Heart left ventricle (tissue), 16 donors: ENCODE measurements around the gene TNFRSF14. TPM values are rescaled to one million over a fixed set of nuclear protein-coding genes. Genes with fewer than 3 reads are reported as not detected.

ENCODE experiments used
- ATAC-seq, 4 donors: fragments of 200-7000 bp; cut with Tn5 transposase; one replicate each; pipeline ENCODE4 v1.9.1; 2020 to 2022; ENCODE audit warnings: moderate library complexity in 4 of 4, mild to moderate bottlenecking in 3 of 4, moderate number of reproducible peaks in 1 of 4
- DNase-seq, 5 donors: peaks; one replicate each; pipeline ENCODE4 v3.0.0-alpha.2; 2020
- H3K27ac ChIP-seq, 12 donors: fragments of 200-600 bp; sonication (generic) in 4 of 12; one replicate each; pipeline versions ENCODE4 v1.5.0 to v1.8.0; 2016 to 2022; ENCODE audit warnings: mild to moderate bottlenecking in 2 of 12
- H3K27me3 ChIP-seq, 9 donors: fragments of 200-600 bp; sonication (generic) in 2 of 9; one replicate each; pipeline versions ENCODE4 v1.5.1 to v1.8.0; 2016 to 2022; ENCODE audit warnings: mild to moderate bottlenecking in 3 of 9
- H3K36me3 ChIP-seq, 9 donors: fragments of 200-600 bp; sonication (generic) in 2 of 9; one replicate each; pipeline versions ENCODE4 v1.5.0 to v1.8.0; 2018 to 2022; ENCODE audit warnings: mild to moderate bottlenecking in 2 of 9
- H3K4me1 ChIP-seq, 12 donors: fragments of 200-600 bp; sonication (generic) in 4 of 12; one replicate each; pipeline versions ENCODE4 v1.5.0 to v1.8.0; 2016 to 2022; ENCODE audit warnings: mild to moderate bottlenecking in 3 of 12
- H3K4me3 ChIP-seq, 12 donors: fragments of 200-600 bp; sonication (generic) in 4 of 12; one replicate each; pipeline versions ENCODE4 v1.5.0 to v1.8.0; 2017 to 2022; ENCODE audit warnings: mild to moderate bottlenecking in 9 of 12, moderate library complexity in 4 of 12
- H3K9me3 ChIP-seq, 12 donors: fragments of 200-600 bp; sonication (generic) in 4 of 12; one replicate each; pipeline versions ENCODE4 v1.5.0 to v1.8.0; 2016 to 2022; ENCODE audit warnings: mild to moderate bottlenecking in 1 of 12
- POLR2A ChIP-seq, 2 donors: fragments of 450-650 bp; IDR thresholded peaks; one replicate each; pipeline ENCODE4 v1.6.1; 2017; ENCODE audit warnings: antibody characterized with exemption in 2 of 2, mild to moderate bottlenecking in 2 of 2, moderate library complexity in 2 of 2
- WGBS, 4 donors: extraction: QIAGEN DNeasy Blood & Tissue Kit in 2 of 4; methylation state at CpG; one replicate each; pipeline versions ENCODE4 v1.1.5 to v1.1.7; 2013 to 2018; 5-methylcytosine and 5-hydroxymethylcytosine counted together
- intact Hi-C, 10 donors: fragments of 100-400 bp; cut with DNase I; formaldehyde crosslinking; loops; one replicate each; pipeline versions ENCODE4 v1.11.1 to v1.14.2; 2022
- polyA plus RNA-seq, 2 donors: library from polyadenylated mRNA; stranded (reverse); fragments of 200-250 nt; gene quantifications; one replicate each; pipeline ENCODE4 v1.2.3, GENCODE V29; 2013
- total RNA-seq, 9 donors: library from RNA; depleted of rRNA in 2 of 9; stranded (reverse); fragments of >200 nt in 2 of 9; fragmentation: NEBNext Ultra II Directional in 3 of 9; extraction: Animal tissue kit (Norgen Biotek cat#: 25700) in 3 of 9; gene quantifications; one replicate each; pipeline versions ENCODE4 v1.1.0 to v1.2.4, GENCODE V29; 2016 to 2023
- TF ChIP-seq, protein P1 (sequence below), 12 donors: fragments of 200-600 bp; sonication (generic) in 4 of 12; IDR thresholded peaks; one replicate each; pipeline versions ENCODE4 v1.5.0 to v1.8.0; 2018 to 2022; ENCODE audit warnings: antibody characterized with exemption in 12 of 12, mild to moderate bottlenecking in 5 of 12
- donor health status: ischemic (EF 13 %, LVEDD 7.1; RV severe dilation, severe dysfunction).
- donor health status: healthy with polysubstance abuse.
- donor health status: DM: no; HTN: yes; CAD: no.
- donor health status: DM: no; HTN: no; CAD: no.
- donor health status: ischemic (EF 25% LVEDD 6.9; RV normal size, moderate dysfunction).
- donor health status: ischemic (EF 25% LVEDD 5.7; RV mildly dilated, moderate dysfunction).
- donor health status: healthy.
- donor health status: DM: yes; HTN: yes; CAD: no.
- donor health status: ischemic (EF 35%, LVEDD 5.7; RV mildly dilated, moderate dysfunction).
- donor health status: nonischemic (EF 11% LVEDD 7.7; RV severe dilation, severe dysfunction).
- donor health status: DM: yes; HTN: yes; CAD: no.
- donor health status: PGD.
- donor health status: ischemic (EF 29% LVEDD 5.4; RV normal size, mild dysfunction).
- donor health status: nonischemic (EF 23%, LVEDD 6.1; RV moderate dilation, normal function).

TNFRSF14 gene
- total and polyA plus RNA-seq, 11 donors = 7.8 to 70.8 (median 14.3) TPM

DNA sequence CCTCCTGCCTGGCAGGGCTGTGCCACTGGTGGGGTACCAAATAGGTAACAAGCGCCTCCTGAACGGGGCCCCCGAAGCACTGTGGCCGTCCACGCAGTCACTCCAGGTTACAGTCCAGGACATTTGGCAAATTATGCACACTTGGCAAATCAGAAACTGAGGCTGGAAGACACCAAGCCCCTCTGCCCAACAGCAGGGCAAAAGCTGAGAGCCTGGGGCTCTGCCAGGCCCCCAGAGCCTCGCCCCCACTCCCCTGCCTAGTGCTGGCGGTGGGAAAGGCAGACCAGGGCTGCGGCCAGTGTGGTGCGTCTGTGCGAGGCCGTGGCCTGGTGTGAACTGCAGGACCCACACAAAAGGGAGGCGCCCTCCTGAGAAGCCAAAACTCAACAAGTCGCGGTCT lies 39.2 kb upstream of the TNFRSF14 start:
- TF ChIP-seq POLR2A (IDR thresholded peaks at IDR 0.05) = no peak
- TF ChIP-seq, protein P1, sequence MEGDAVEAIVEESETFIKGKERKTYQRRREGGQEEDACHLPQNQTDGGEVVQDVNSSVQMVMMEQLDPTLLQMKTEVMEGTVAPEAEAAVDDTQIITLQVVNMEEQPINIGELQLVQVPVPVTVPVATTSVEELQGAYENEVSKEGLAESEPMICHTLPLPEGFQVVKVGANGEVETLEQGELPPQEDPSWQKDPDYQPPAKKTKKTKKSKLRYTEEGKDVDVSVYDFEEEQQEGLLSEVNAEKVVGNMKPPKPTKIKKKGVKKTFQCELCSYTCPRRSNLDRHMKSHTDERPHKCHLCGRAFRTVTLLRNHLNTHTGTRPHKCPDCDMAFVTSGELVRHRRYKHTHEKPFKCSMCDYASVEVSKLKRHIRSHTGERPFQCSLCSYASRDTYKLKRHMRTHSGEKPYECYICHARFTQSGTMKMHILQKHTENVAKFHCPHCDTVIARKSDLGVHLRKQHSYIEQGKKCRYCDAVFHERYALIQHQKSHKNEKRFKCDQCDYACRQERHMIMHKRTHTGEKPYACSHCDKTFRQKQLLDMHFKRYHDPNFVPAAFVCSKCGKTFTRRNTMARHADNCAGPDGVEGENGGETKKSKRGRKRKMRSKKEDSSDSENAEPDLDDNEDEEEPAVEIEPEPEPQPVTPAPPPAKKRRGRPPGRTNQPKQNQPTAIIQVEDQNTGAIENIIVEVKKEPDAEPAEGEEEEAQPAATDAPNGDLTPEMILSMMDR (IDR thresholded peaks at IDR 0.05) = no peak
- DNase-seq = no peak
- peaks cover 7 to 97% (median 93%) of the 10 kb centered on the region in 9 donors for H3K36me3 ChIP-seq
- H3K27me3 ChIP-seq = no peaks in the 10 kb centered on the region
- H3K4me3 ChIP-seq = no peak overlapping the region
- peaks cover 0 to 6% (median 0%) of the 10 kb centered on the region in 12 donors for H3K4me1 ChIP-seq
- H3K9me3 ChIP-seq = no peaks in the 10 kb centered on the region
- H3K27ac ChIP-seq = no peak overlapping the region
- intact Hi-C loops = no loop called here
- no peak for ATAC-seq
- WGBS, 4 donors = 93 to 96% (median 96%) methylated on average over 8 to 14 of the region's 14 CpGs

DNA sequence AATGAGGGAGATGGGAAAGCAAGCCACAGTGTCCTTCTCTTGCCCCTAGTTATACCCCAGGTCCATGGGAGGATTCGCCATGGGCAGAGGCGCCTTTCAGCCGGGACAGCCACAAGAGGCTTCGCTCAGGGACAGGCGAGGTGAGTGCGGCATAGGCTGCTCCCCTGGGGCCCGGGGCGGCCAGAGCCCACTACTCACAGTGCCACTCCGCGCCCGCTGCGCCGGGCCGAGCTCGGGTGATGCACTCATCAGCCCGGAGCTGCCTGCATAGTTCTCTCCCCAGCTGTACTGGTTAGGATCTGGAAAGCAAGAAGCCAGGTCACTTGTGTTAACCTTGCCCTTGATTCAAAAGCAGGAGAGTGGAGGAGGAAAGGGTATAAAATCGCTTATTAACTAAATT lies 38.2 kb upstream of the TNFRSF14 start:
- intact Hi-C loops = no loop called here
- Histone ChIP-seq H3K9me3 (no peaks in the 10 kb centered on the region), H3K27me3 (no peaks in the 10 kb centered on the region), H3K4me3 (no peak overlapping the region), H3K4me1 (peaks cover 0 to 8% (median under 1%) of the 10 kb centered on the region in 12 donors), H3K27ac (no peak overlapping the region), H3K36me3 (peaks cover 7 to 93% (median 82%) of the 10 kb centered on the region in 9 donors)
- DNase-seq (no peak), ATAC-seq (no peak)
- TF ChIP-seq, protein P1 (IDR thresholded peaks at IDR 0.05) = no peak
- no peak for TF ChIP-seq POLR2A (IDR thresholded peaks at IDR 0.05)
- WGBS, 4 donors = 91 to 95% (median 94%) methylated on average over 17 of the region's 17 CpGs

DNA sequence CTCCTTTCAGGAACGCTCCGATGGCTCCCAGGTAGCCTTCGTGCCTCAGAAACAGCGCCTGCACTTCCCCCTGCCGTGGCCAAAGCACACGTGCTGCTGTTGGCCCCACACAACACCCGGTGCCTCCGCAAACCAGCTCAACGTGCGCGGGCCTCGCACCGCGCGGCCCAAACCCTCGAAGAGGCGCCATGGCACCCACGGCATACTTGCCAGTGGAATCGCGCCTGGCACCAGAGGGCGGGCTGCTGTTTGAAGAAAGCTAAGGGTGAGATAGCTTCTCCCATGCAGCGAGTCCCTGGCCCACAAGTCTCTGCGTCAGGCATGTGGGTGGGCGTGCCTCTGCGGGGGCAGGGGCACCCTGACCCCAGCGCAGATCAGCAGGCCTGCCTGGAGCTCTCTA lies 37.6 kb upstream of the TNFRSF14 start:
- peaks cover 0 to 13% (median 6%) of the 10 kb centered on the region in 12 donors for H3K4me1 ChIP-seq
- H3K4me3 ChIP-seq = no peak overlapping the region
- peaks cover 6 to 87% (median 77%) of the 10 kb centered on the region in 9 donors for H3K36me3 ChIP-seq
- H3K27ac ChIP-seq = no peak overlapping the region
- H3K9me3 ChIP-seq = no peaks in the 10 kb centered on the region
- ATAC-seq (no peak), DNase-seq (no peak)
- no peak for TF ChIP-seq POLR2A (IDR thresholded peaks at IDR 0.05)
- TF ChIP-seq, protein P1 (IDR thresholded peaks at IDR 0.05) = no peak
- intact Hi-C loops = no loop called here
- WGBS, 4 donors = 93 to 96% (median 95%) methylated on average over 21 to 26 of the region's 26 CpGs
- no peaks in the 10 kb centered on the region for H3K27me3 ChIP-seq

DNA sequence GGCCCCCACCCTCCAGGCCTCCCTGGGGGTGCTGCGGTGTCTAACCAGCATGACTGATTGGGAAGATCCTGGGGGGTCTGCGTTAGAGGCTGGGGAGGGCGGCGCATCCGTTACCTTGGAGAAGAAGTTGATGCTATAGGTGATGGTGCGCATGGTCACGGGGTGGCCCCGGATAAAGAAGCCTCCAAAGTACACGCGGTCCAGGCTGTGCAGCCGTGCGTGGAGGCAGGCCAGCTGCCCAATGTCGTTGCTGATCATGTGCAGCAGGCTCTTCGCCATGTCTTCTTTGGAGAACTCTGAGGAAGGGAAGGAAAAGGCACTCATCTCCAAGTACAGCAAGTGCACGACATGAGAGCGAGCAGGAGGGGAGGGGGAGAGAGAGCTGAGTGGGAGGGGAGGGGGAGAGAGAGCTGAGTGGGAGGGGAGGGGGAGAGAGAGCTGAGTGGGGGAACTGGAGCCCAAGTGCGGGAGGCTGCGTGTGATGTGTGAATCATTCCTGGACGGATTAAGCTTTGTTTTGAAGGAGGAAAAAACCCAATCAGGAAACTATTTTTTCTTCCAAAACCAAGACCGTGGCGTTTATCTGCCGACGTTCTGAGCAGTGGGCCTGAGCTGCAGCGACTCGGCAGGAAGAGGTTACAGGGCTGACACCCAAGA lies 37.0 kb upstream of the TNFRSF14 start:
- ATAC-seq (no peak), DNase-seq (no peak)
- Histone ChIP-seq H3K9me3 (no peaks in the 10 kb centered on the region), H3K4me3 (no peak overlapping the region), H3K27me3 (no peaks in the 10 kb centered on the region), H3K36me3 (peaks cover 2 to 81% (median 70%) of the 10 kb centered on the region in 9 donors), H3K4me1 (peaks cover 2 to 19% (median 12%) of the 10 kb centered on the region in 12 donors), H3K27ac (no peak overlapping the region)
- intact Hi-C loops = no loop called here
- WGBS, 4 donors = 89% methylated on average over 25 of the region's 25 CpGs
- TF ChIP-seq POLR2A (IDR thresholded peaks at IDR 0.05) = no peak
